NT2/D1 (cell line): Measurements from ENCODE around the gene ZBTB8B.
"Not testable (repeated sequence)": the region's sequence is repeated elsewhere in the genome, so short reads cannot be mapped to it uniquely, and the experiment has no call there.

Experiments
- DNase-seq: peaks from one replicate; pipeline ENCODE4 v3.0.0-alpha.2; 2011; ENCODE audit warnings: low read depth, low spot score
- H3K27me3 ChIP-seq: 2 replicates; pipeline ENCODE4 v1.6.0; 2011; ENCODE audit warnings: mild to moderate bottlenecking; ENCODE audit not compliant: insufficient read length, insufficient read depth
- H3K36me3 ChIP-seq: 2 replicates; pipeline ENCODE4 v1.6.1; 2011; ENCODE audit warnings: mild to moderate bottlenecking, low read length, mixed read lengths; ENCODE audit not compliant: insufficient read depth, insufficient read length
- H3K4me1 ChIP-seq: 2 replicates; pipeline ENCODE4 v1.5.1; 2011; ENCODE audit not compliant: insufficient read depth, insufficient read length
- H3K4me3 ChIP-seq: 2 replicates; pipeline ENCODE4 v1.5.1; 2011; ENCODE audit warnings: low read depth; ENCODE audit not compliant: insufficient read length
- H3K9ac ChIP-seq: 2 replicates; pipeline ENCODE4 v1.6.0; 2011; ENCODE audit warnings: low read depth; ENCODE audit not compliant: insufficient read length
- H3K9me3 ChIP-seq: 2 replicates; pipeline ENCODE4 v1.5.1; 2011; ENCODE audit warnings: mild to moderate bottlenecking, low read length; ENCODE audit not compliant: insufficient read depth
- SUZ12 ChIP-seq: IDR thresholded peaks from 2 replicates; pipeline ENCODE4 v1.6.1; 2011; ENCODE audit not compliant: insufficient read length, insufficient read depth; ENCODE audit errors: extremely low read depth
- YY1 ChIP-seq: IDR thresholded peaks from 2 replicates; pipeline ENCODE4 v1.6.1; 2011; ENCODE audit not compliant: insufficient read length, insufficient read depth
- ZNF274 ChIP-seq: IDR thresholded peaks from 2 replicates; pipeline ENCODE4 v1.6.1; 2011; ENCODE audit warnings: mild to moderate bottlenecking, low read depth, low read length

ZBTB8B gene

DNA sequence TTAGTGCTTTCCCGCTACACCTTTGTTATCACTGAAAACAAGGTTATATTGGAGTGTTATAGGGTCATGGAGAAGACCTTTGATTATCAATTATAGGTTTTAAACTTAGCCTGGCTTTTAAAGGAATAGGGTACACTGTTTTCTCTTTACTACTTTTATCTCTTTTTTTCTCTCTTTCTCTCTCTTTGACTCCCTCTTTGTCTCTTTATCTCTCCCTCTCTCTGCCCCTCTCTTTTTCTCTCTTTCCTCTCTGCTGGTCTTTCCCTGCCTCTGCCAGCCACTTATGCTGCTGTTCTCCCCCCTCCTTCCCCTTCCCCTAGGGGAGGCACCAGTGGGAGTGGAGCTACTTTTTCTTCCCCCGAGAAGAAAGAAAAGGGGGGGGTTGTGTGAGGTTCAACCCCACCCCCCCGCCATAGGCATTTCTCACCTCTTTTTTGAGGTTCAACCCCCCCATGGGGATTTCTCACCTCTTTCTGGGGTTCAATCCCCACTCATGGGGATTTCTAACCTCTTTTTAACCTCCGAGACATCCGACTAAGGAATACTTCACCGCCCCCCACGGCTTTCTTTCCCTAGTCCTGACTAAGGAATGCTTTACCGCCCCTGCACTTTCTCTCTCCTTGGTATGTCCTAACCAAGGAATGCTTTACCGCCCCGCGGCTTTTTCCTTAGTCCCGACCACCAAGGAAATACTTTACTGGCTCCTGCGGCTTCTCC lies 17.2 kb upstream of the ZBTB8B start:
- no peaks in the 10 kb centered on the region for H3K36me3 ChIP-seq
- no peaks in the 10 kb centered on the region for H3K4me1 ChIP-seq
- no peaks in the 10 kb centered on the region for H3K27me3 ChIP-seq
- TF ChIP-seq SUZ12 (no peak), ZNF274 (no peak), YY1 (no peak)
- DNase-seq, result peak; percentile 96
- H3K4me3 ChIP-seq, result peak overlapping the region; percentile 16
- H3K9me3 ChIP-seq, result peaks cover 33% of the 10 kb centered on the region
- peak overlapping the region; percentile 57 for H3K9ac ChIP-seq

DNA sequence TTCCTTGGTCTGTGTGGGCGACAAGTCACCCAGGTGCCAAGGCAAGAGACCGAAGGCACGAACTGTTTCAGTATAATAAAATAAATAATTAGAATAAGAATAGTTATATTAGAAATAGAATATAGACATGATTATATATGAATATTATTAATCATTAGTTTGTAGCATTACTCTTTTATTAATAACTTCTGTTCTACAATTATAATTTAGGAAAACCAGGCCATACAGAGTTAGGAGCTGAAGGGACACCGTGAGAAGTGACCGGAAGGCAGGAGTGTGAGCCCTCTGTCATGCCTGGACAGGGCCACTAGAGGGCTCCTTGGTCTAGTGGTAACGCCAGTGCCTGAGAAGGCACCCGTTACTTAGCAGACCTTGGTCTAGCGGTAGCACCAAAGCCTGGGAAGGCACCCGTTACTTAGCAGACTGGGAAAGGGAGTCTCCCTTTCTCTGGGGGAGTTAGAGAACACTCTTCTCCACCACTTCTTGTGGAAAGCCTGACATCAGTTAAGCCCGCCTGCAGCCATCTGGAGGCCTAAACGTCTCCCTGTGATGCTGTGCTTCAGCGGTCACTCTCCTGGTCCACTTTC lies 16.6 kb upstream of the ZBTB8B start:
- Histone ChIP-seq H3K4me3 (peak overlapping the region; percentile 16), H3K9ac (peak overlapping the region; percentile 57), H3K9me3 (peaks cover 32% of the 10 kb centered on the region)
- DNase-seq, result peak; percentile 78
- not testable (repeated sequence) for H3K27me3 ChIP-seq, H3K4me1 ChIP-seq, H3K36me3 ChIP-seq

DNA sequence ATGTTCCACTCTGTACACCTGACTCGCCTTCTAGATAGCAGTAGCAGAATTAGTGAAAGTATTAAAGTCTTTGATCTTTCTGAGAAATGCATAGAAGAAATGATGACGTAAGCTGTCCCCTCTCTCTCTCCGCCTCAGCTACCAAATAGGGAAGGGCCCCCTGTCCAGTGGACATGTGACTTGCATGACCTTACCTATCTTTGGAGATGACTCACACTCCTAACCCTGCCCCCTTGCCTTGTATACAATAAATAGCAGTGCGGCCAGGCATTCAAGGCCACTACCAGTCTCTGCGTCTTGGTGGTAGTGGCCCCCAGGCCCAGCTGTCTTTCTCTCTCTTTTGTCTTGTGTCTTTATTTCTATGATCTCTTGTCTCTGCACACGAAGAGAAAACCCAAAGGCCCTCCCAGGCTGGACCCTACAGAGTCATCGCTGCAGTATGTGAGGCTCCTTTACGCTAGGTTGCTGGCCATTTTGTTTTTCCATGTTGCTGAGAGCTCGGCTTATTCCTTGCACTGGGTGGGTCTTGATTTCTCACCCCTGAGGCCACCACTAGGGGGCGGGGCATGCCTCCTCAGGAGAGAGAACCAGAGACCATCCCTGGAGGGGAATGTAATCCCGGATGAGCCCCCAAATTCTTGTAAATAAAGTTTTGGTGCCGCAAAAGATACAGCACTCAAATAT lies 16.0 kb upstream of the ZBTB8B start:
- Histone ChIP-seq H3K36me3 (no peaks in the 10 kb centered on the region), H3K9me3 (peaks cover 32% of the 10 kb centered on the region), H3K4me1 (no peaks in the 10 kb centered on the region), H3K27me3 (no peaks in the 10 kb centered on the region), H3K4me3 (no peak overlapping the region), H3K9ac (no peak overlapping the region)
- DNase-seq, result peak; percentile 70
- TF ChIP-seq SUZ12, result no peak
- TF ChIP-seq ZNF274, result no peak
- no peak for TF ChIP-seq YY1

GRCh38 chr1:32449457-32449831 lies 15.4 kb upstream of the ZBTB8B start:
- H3K4me1 ChIP-seq, H3K9ac ChIP-seq, H3K36me3 ChIP-seq, H3K4me3 ChIP-seq, DNase-seq, H3K27me3 ChIP-seq: not testable (repeated sequence)
- H3K9me3 ChIP-seq, result peaks cover 32% of the 10 kb centered on the region

- H3K9ac ChIP-seq, result no peak overlapping the region
- H3K9me3 ChIP-seq, result peaks cover 47% of the 10 kb centered on the region
- no peak overlapping the region for H3K4me3 ChIP-seq
- no peaks in the 10 kb centered on the region for H3K4me1 ChIP-seq
- TF ChIP-seq SUZ12 (no peak), YY1 (no peak), ZNF274 (no peak)
- no peaks in the 10 kb centered on the region for H3K36me3 ChIP-seq
- DNase-seq, result no peak
- H3K27me3 ChIP-seq, result no peaks in the 10 kb centered on the region
Measured at GRCh38 chr1:32454726-32455125, 10.1 kb upstream of the ZBTB8B start.

GRCh38 chr1:32455958-32456357 lies 8.9 kb upstream of the ZBTB8B start:
- Histone ChIP-seq H3K4me3 (no peak overlapping the region), H3K27me3 (no peaks in the 10 kb centered on the region), H3K9me3 (peaks cover 38% of the 10 kb centered on the region), H3K36me3 (no peaks in the 10 kb centered on the region), H3K4me1 (no peaks in the 10 kb centered on the region), H3K9ac (no peak overlapping the region)
- TF ChIP-seq ZNF274, result no peak
- TF ChIP-seq YY1, result no peak
- TF ChIP-seq SUZ12, result no peak
- no peak for DNase-seq

DNA sequence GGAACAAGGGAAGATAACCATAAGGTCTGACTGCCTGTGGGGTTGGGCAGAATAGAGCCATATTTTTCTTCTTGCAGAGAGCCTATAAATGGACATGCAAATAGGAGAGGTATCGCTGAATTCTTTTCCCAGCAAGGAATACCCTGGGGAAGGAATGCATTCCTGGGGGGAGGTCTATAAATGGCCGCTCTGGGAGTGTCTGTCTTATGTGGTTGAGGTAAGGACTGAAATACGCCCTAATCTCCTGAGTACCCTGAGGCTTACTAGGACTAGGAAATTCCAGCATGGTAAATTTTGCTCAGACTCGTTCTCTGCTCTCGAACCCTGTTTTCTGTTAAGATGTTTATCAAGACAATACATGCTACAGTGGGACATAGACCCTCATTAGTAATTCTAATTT lies 6.1 kb upstream of the ZBTB8B start:
- not testable (repeated sequence) for H3K36me3 ChIP-seq, H3K4me1 ChIP-seq, H3K27me3 ChIP-seq, H3K9ac ChIP-seq, DNase-seq, H3K4me3 ChIP-seq
- peaks cover 31% of the 10 kb centered on the region for H3K9me3 ChIP-seq

GRCh38 chr1:32462977-32463376 lies 1.9 kb upstream of the ZBTB8B start:
- peaks cover 23% of the 10 kb centered on the region for H3K27me3 ChIP-seq

More at GRCh38 chr1:32462977-32463376, 1.9 kb upstream of the ZBTB8B start:
- H3K9me3 ChIP-seq, result peaks cover 21% of the 10 kb centered on the region
- not testable (repeated sequence) for H3K36me3 ChIP-seq, DNase-seq, H3K9ac ChIP-seq, H3K4me3 ChIP-seq, H3K4me1 ChIP-seq
